ENCODE measurements around the gene SLC35E4.

SLC35E4 gene

DNA sequence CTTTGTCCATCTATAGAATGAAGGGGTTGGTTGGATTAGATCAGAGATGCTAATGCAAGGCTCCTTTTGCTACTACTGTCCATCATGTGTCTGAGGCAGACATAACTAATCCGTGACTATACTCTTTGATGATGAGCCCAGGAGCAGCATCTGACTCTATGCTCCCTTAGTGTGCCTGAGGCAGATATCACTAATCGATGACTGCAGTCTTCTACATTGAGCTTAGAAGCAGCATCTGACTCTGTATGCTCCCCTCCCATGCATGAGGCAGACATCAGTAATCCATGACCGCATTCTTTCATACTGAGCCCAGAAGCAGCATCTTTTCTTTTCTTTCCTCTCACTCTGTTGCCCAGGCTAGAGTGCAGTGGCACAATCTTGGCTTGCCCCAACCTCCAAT lies 24.4 kb upstream of the SLC35E4 start:
- Histone ChIP-seq H3K9me2 (replicated peaks; ENCODE audit: control insufficient read depth, low read length) (no peaks in the 10 kb centered on the region), H3K4me3 (ENCODE audit: low read length) (no peak overlapping the region), H4K20me1 (ENCODE audit: control insufficient read depth, insufficient read depth, low read depth, low read length) (no peaks in the 10 kb centered on the region), H3K27ac (ENCODE audit: low read depth, low read length) (no peak overlapping the region), H3K4me2 (ENCODE audit: low read length) (no peak overlapping the region), H3K4me1 (ENCODE audit: control insufficient read depth, low read length) (peaks cover 38% of the 10 kb centered on the region), H3K36me3 (ENCODE audit: control insufficient read depth, low read length) (no peaks in the 10 kb centered on the region), H3K9me3 (ENCODE audit: control insufficient read depth, insufficient read depth, low read length) (no peaks in the 10 kb centered on the region), H3F3A (ENCODE audit: control insufficient read depth, insufficient read depth) (no peaks in the 10 kb centered on the region; the same call in 1 of the 2 replicates), H3K79me2 (ENCODE audit: control insufficient read depth, low read length) (no peaks in the 10 kb centered on the region), H3K27me3 (ENCODE audit: control insufficient read depth, low read length) (no peaks in the 10 kb centered on the region)
- TF ChIP-seq, protein P1, sequence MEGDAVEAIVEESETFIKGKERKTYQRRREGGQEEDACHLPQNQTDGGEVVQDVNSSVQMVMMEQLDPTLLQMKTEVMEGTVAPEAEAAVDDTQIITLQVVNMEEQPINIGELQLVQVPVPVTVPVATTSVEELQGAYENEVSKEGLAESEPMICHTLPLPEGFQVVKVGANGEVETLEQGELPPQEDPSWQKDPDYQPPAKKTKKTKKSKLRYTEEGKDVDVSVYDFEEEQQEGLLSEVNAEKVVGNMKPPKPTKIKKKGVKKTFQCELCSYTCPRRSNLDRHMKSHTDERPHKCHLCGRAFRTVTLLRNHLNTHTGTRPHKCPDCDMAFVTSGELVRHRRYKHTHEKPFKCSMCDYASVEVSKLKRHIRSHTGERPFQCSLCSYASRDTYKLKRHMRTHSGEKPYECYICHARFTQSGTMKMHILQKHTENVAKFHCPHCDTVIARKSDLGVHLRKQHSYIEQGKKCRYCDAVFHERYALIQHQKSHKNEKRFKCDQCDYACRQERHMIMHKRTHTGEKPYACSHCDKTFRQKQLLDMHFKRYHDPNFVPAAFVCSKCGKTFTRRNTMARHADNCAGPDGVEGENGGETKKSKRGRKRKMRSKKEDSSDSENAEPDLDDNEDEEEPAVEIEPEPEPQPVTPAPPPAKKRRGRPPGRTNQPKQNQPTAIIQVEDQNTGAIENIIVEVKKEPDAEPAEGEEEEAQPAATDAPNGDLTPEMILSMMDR (IDR thresholded peaks at IDR 0.05; ENCODE audit: low read depth, low read length, poor library complexity, severe bottlenecking): no peak
- no peak for TF ChIP-seq EZH2phosphoT487 (IDR thresholded peaks at IDR 0.05; ENCODE audit: borderline replicate concordance, low read length)

DNA sequence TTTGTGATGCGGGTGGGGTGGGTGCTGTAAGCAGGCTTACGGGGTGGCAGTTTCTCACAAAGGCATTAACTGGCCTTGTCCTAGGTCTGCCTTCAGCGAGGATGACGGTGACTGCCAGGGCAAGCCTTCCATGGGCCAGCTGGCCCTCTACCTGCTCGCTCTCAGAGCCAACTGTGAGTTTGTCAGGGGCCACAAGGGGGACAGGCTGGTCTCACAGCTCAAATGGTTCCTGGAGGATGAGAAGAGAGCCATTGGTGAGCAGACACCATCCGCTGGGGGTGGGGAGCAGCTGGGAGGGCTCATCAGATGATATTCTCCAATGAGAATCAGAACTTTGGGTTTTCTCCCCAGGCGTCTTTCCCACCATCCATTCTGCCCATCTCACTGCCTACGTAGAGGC lies 22.8 kb upstream of the SLC35E4 start:
- peaks cover 22% of the 10 kb centered on the region for H3K4me1 ChIP-seq (ENCODE audit: control insufficient read depth, low read length)
- H3F3A ChIP-seq (ENCODE audit: control insufficient read depth, insufficient read depth): no peaks in the 10 kb centered on the region; the same call in 1 of the 2 replicates
- TF ChIP-seq, protein P1 (IDR thresholded peaks at IDR 0.05; ENCODE audit: low read depth, low read length, poor library complexity, severe bottlenecking): no peak
- no peak for TF ChIP-seq EZH2phosphoT487 (IDR thresholded peaks at IDR 0.05; ENCODE audit: borderline replicate concordance, low read length)

DNA sequence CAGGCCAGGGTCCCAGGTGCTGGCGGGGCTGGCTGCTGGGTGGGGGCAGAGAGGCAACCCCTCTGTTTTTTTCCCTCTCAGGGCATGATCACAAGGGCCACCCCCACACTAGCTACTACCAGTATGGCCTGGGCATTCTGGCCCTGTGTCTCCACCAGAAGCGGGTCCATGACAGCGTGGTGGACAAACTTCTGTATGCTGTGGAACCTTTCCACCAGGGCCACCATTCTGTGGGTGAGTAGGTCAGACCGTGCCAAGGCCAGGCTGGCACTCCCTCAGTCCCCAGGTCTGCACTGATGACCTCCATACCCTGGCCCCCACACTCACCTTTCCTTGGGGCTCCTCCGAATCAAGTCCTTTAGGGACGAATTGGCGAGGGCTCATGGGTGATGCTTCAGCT lies 21.3 kb upstream of the SLC35E4 start:
- H3K27ac ChIP-seq (ENCODE audit: low read depth, low read length): no peak overlapping the region
- TF ChIP-seq, protein P1 (IDR thresholded peaks at IDR 0.05; ENCODE audit: low read depth, low read length, poor library complexity, severe bottlenecking): no peak
- TF ChIP-seq EZH2phosphoT487 (IDR thresholded peaks at IDR 0.05; ENCODE audit: borderline replicate concordance, low read length): no peak

More for the DNA sequence above, 22.8 kb upstream of the SLC35E4 start:
- H3K4me2 ChIP-seq (ENCODE audit: low read length): no peak overlapping the region
- H3K27ac ChIP-seq (ENCODE audit: low read depth, low read length): no peak overlapping the region
- H3K9me3 ChIP-seq (ENCODE audit: control insufficient read depth, insufficient read depth, low read length): no peaks in the 10 kb centered on the region
- no peaks in the 10 kb centered on the region for H3K36me3 ChIP-seq (ENCODE audit: control insufficient read depth, low read length)
- H3K79me2 ChIP-seq (ENCODE audit: control insufficient read depth, low read length): no peaks in the 10 kb centered on the region
- H3K9me2 ChIP-seq (replicated peaks; ENCODE audit: control insufficient read depth, low read length): no peaks in the 10 kb centered on the region
- H3K4me3 ChIP-seq (ENCODE audit: low read length): no peak overlapping the region
- no peaks in the 10 kb centered on the region for H3K27me3 ChIP-seq (ENCODE audit: control insufficient read depth, low read length)
- H4K20me1 ChIP-seq (ENCODE audit: control insufficient read depth, insufficient read depth, low read depth, low read length): no peaks in the 10 kb centered on the region

More for the DNA sequence above, 21.3 kb upstream of the SLC35E4 start:
- Histone ChIP-seq H3K27me3 (ENCODE audit: control insufficient read depth, low read length) (no peaks in the 10 kb centered on the region), H4K20me1 (ENCODE audit: control insufficient read depth, insufficient read depth, low read depth, low read length) (no peaks in the 10 kb centered on the region), H3F3A (ENCODE audit: control insufficient read depth, insufficient read depth) (no peaks in the 10 kb centered on the region), H3K4me1 (ENCODE audit: control insufficient read depth, low read length) (peaks cover 7% of the 10 kb centered on the region), H3K79me2 (ENCODE audit: control insufficient read depth, low read length) (no peaks in the 10 kb centered on the region), H3K9me3 (ENCODE audit: control insufficient read depth, insufficient read depth, low read length) (no peaks in the 10 kb centered on the region), H3K4me3 (ENCODE audit: low read length) (no peak overlapping the region), H3K4me2 (ENCODE audit: low read length) (no peak overlapping the region), H3K9me2 (replicated peaks; ENCODE audit: control insufficient read depth, low read length) (no peaks in the 10 kb centered on the region), H3K36me3 (ENCODE audit: control insufficient read depth, low read length) (no peaks in the 10 kb centered on the region)
